Measurements from ENCODE around the gene HSBP1.

- TF ChIP-seq CTCF (IDR thresholded peaks at IDR 0.05): no peak
- TF ChIP-seq POLR2AphosphoS5 (IDR thresholded peaks at IDR 0.05): peak in 1 of 3 donors; percentile 13
- no peak for TF ChIP-seq EP300 (IDR thresholded peaks at IDR 0.05)
- no peak for TF ChIP-seq POLR2A (IDR thresholded peaks at IDR 0.05)
Measured at GRCh38 chr16:83813823-83814658, 6.3 kb downstream of the HSBP1 start.

Data from stomach (tissue), 4 donors.